ENCODE measurements around the gene SHISA9.

The SHISA9 gene

GRCh38 chr16:13139661-13140241, 238.4 kb downstream of the SHISA9 start:
- no peak overlapping the region for H3K4me3 ChIP-seq (ENCODE audit: low read length)
- no peak for DNase-seq (ENCODE audit: low read depth, low spot score)

GRCh38 chr16:13143551-13143950, 242.2 kb downstream of the SHISA9 start:
- no peak for DNase-seq (ENCODE audit: low read depth, low spot score)
- H3K4me3 ChIP-seq (ENCODE audit: low read length), result no peak overlapping the region

GRCh38 chr16:13146829-13147228, 245.4 kb downstream of the SHISA9 start:
- no peak overlapping the region for H3K4me3 ChIP-seq (ENCODE audit: low read length)
- DNase-seq (ENCODE audit: low read depth, low spot score), result no peak

GRCh38 chr16:13148294-13148693, 246.9 kb downstream of the SHISA9 start:
- H3K4me3 ChIP-seq (ENCODE audit: low read length), result no peak overlapping the region
- DNase-seq (ENCODE audit: low read depth, low spot score), result no peak

GRCh38 chr16:13148836-13149235, 247.4 kb downstream of the SHISA9 start:
- peak; percentile 38 for DNase-seq (ENCODE audit: low read depth, low spot score)
- no peak overlapping the region for H3K4me3 ChIP-seq (ENCODE audit: low read length)

GRCh38 chr16:13150181-13150885, 248.9 kb downstream of the SHISA9 start:
- no peak overlapping the region for H3K4me3 ChIP-seq (ENCODE audit: low read length)
- peak; percentile 85 for DNase-seq (ENCODE audit: low read depth, low spot score)

GRCh38 chr16:13153696-13154095, 252.3 kb downstream of the SHISA9 start:
- no peak overlapping the region for H3K4me3 ChIP-seq (ENCODE audit: low read length)
- no peak for DNase-seq (ENCODE audit: low read depth, low spot score)

- no peak overlapping the region for H3K4me3 ChIP-seq (ENCODE audit: low read length)
- no peak for DNase-seq (ENCODE audit: low read depth, low spot score)
These were observed 253.4 kb downstream of the SHISA9 start for GRCh38 chr16:13154799-13155198.

GRCh38 chr16:13155377-13155776, 254.0 kb downstream of the SHISA9 start:
- no peak for DNase-seq (ENCODE audit: low read depth, low spot score)
- no peak overlapping the region for H3K4me3 ChIP-seq (ENCODE audit: low read length)

GRCh38 chr16:13155780-13156179, 254.4 kb downstream of the SHISA9 start:
- DNase-seq (ENCODE audit: low read depth, low spot score), result no peak
- no peak overlapping the region for H3K4me3 ChIP-seq (ENCODE audit: low read length)

- no peak for DNase-seq (ENCODE audit: low read depth, low spot score)
These were observed 255.7 kb downstream of the SHISA9 start for GRCh38 chr16:13157082-13157481.

GRCh38 chr16:13158427-13158826, 257.0 kb downstream of the SHISA9 start:
- no peak overlapping the region for H3K4me3 ChIP-seq (ENCODE audit: low read length)
- no peak for DNase-seq (ENCODE audit: low read depth, low spot score)

More at GRCh38 chr16:13157082-13157481, 255.7 kb downstream of the SHISA9 start:
- no peak overlapping the region for H3K4me3 ChIP-seq (ENCODE audit: low read length)

GRCh38 chr16:13165024-13165423, 263.6 kb downstream of the SHISA9 start:
- no peak overlapping the region for H3K4me3 ChIP-seq (ENCODE audit: low read length)
- no peak for DNase-seq (ENCODE audit: low read depth, low spot score)

- H3K4me3 ChIP-seq (ENCODE audit: low read length), result no peak overlapping the region
- DNase-seq (ENCODE audit: low read depth, low spot score), result no peak
These were observed 266.7 kb downstream of the SHISA9 start for GRCh38 chr16:13168091-13168572.

GRCh38 chr16:13171313-13171712, 269.9 kb downstream of the SHISA9 start:
- no peak overlapping the region for H3K4me3 ChIP-seq (ENCODE audit: low read length)
- no peak for DNase-seq (ENCODE audit: low read depth, low spot score)

GRCh38 chr16:13176711-13177110, 275.3 kb downstream of the SHISA9 start:
- DNase-seq (ENCODE audit: low read depth, low spot score), result no peak
- H3K4me3 ChIP-seq (ENCODE audit: low read length), result no peak overlapping the region

GRCh38 chr16:13178318-13178717, 276.9 kb downstream of the SHISA9 start:
- no peak overlapping the region for H3K4me3 ChIP-seq (ENCODE audit: low read length)

GRCh38 chr16:13181432-13181831, 280.0 kb downstream of the SHISA9 start:
- no peak for DNase-seq (ENCODE audit: low read depth, low spot score)
- no peak overlapping the region for H3K4me3 ChIP-seq (ENCODE audit: low read length)

More at GRCh38 chr16:13178318-13178717, 276.9 kb downstream of the SHISA9 start:
- no peak for DNase-seq (ENCODE audit: low read depth, low spot score)

- no peak for DNase-seq (ENCODE audit: low read depth, low spot score)
- no peak overlapping the region for H3K4me3 ChIP-seq (ENCODE audit: low read length)
These were observed 285.4 kb downstream of the SHISA9 start for GRCh38 chr16:13186813-13187212.

- H3K4me3 ChIP-seq (ENCODE audit: low read length), result no peak overlapping the region
- DNase-seq (ENCODE audit: low read depth, low spot score), result no peak
These were observed 287.9 kb downstream of the SHISA9 start for GRCh38 chr16:13189250-13189649.

GRCh38 chr16:13193721-13194120, 292.3 kb downstream of the SHISA9 start:
- H3K4me3 ChIP-seq (ENCODE audit: low read length), result no peak overlapping the region
- no peak for DNase-seq (ENCODE audit: low read depth, low spot score)
